ENCODE data around the gene OR1D5.

- TF ChIP-seq GATA2 (IDR thresholded peaks at IDR 0.05; ENCODE audit: low read depth, low read length), result no peak
- no peak for TF ChIP-seq GATA3 (IDR thresholded peaks at IDR 0.05; ENCODE audit: low read depth, low read length)
These were observed 28.0 kb downstream of the OR1D5 start for GRCh38 chr17:3035256-3035967.

Measured in SH-SY5Y (cell line).